GM13976 (cell line): ENCODE results near the gene ACBD4.

Source experiments
- DNase-seq: peaks from one replicate; pipeline ENCODE4 v3.0.0; 2012; ENCODE audit warnings: low spot score
- in situ Hi-C: fragments of 300-500 bp; cut with MboI; formaldehyde crosslinking; loops from one replicate; pipeline ENCODE4 v1.12.0; 2022; ENCODE audit warnings: low sequenced_read_pairs, mixed read lengths, inconsistent platforms; ENCODE audit not compliant: unreplicated experiment
- TF ChIP-seq, protein P1 (sequence below): IDR thresholded peaks from 2 replicates; pipeline ENCODE4 v1.5.1; 2012; ENCODE audit warnings: borderline replicate concordance, mild to moderate bottlenecking; ENCODE audit not compliant: insufficient read depth; ENCODE audit errors: extremely low read depth, missing control alignments, control extremely low read depth

Gene ACBD4

DNA sequence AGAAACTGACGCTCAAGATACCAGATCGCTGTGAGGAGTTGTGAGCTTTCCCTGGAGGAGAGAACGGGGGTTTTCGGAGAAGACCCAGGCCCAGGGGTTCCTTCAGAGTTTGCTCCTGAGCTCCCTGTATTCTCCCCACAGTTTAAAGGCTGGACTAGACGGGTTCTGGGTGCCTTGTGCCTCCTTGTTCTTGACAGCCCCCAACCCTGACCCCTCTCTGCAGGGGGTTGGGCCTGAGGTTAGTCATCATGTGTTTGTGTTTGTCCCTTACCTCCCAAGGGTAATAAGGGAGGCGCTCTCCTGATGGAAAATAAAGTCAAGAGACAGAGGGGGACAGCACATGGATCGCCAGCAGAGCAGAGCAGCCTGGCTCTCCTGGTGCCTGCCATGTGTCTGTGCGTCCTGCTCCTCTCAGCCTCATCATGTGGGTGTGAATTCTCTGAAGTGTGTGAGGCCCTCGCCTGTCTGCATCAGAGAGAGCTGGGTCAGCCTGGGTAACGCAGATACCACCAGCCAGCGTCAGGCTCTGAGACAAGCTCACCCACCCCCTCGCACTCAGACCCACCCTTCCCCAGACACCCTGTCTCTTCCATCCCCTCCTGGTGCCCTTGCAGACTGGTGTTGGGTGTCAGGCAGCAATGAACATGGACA lies 34.9 kb downstream of the ACBD4 start:
- TF ChIP-seq, protein P1, sequence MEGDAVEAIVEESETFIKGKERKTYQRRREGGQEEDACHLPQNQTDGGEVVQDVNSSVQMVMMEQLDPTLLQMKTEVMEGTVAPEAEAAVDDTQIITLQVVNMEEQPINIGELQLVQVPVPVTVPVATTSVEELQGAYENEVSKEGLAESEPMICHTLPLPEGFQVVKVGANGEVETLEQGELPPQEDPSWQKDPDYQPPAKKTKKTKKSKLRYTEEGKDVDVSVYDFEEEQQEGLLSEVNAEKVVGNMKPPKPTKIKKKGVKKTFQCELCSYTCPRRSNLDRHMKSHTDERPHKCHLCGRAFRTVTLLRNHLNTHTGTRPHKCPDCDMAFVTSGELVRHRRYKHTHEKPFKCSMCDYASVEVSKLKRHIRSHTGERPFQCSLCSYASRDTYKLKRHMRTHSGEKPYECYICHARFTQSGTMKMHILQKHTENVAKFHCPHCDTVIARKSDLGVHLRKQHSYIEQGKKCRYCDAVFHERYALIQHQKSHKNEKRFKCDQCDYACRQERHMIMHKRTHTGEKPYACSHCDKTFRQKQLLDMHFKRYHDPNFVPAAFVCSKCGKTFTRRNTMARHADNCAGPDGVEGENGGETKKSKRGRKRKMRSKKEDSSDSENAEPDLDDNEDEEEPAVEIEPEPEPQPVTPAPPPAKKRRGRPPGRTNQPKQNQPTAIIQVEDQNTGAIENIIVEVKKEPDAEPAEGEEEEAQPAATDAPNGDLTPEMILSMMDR = no peak
- in situ Hi-C loops = no loop called here
- no peak for DNase-seq

GRCh38 chr17:45170931-45171337 lies 35.4 kb downstream of the ACBD4 start:
- in situ Hi-C loops = no loop called here
- no peak for DNase-seq

DNA sequence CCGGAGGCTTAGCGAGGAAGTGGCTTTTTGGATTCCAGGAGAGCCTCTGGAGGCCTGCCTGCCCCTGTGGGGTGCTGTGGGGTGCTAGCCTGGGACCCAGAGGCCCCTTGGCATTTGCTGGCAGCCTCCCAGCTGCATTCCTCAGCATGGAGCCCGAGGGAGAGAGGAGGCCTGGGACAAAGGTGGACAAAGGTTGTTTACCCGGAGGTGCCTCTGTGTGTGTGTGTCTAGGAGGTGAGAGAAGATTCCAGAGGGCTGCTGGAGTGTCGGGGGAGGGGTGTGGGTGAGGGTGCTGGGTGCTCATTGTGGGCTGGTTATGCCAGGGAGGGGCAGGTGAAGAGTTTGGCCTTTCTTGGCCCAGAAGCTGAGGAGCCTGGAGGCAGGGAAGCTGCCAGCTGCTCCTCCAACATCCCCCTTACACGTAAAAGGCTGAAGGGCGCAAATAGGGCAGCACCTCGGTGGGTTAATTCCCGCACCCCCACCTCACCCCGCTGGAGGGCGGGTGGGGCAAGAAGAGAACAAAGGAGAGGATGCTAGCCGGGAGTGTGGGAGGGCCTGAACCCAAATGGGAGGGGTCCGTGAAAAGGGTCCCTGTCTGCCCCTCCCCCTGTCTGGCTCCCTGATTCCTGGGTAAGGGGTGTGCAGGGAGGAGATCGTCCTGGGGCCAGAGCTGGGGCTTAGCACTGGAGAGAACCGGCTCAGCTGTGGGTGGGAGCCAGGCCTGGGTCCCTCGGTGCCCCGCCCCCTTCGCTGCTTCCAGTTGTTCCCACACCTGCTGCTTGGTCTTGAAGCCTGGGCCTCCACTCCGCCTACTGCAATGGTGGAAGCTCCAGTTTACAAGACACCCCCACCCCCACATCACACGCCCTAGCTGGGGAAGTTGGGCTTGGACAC lies 36.1 kb downstream of the ACBD4 start:
- TF ChIP-seq, protein P1 = no peak
- DNase-seq = no peak
- in situ Hi-C loops = no loop called here

More at GRCh38 chr17:45170931-45171337, 35.4 kb downstream of the ACBD4 start:
- TF ChIP-seq, protein P1 = no peak

DNA sequence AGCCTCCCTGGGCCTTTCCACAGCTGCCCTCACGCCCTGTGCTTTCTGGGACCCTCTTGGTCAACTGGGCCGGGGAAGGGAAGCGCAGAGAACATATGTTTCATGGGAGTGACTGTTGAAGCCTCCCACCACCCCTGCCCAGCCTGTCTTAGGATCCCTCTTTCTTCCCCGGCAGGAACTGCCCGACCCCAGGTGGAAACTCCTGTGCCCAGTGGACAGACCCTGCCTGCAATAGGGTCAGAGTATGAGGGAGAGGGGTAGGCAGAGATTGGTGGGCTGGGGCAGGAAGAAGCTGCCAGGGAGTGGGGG lies 36.7 kb downstream of the ACBD4 start:
- TF ChIP-seq, protein P1 = no peak
- in situ Hi-C loops = no loop called here
- no peak for DNase-seq

DNA sequence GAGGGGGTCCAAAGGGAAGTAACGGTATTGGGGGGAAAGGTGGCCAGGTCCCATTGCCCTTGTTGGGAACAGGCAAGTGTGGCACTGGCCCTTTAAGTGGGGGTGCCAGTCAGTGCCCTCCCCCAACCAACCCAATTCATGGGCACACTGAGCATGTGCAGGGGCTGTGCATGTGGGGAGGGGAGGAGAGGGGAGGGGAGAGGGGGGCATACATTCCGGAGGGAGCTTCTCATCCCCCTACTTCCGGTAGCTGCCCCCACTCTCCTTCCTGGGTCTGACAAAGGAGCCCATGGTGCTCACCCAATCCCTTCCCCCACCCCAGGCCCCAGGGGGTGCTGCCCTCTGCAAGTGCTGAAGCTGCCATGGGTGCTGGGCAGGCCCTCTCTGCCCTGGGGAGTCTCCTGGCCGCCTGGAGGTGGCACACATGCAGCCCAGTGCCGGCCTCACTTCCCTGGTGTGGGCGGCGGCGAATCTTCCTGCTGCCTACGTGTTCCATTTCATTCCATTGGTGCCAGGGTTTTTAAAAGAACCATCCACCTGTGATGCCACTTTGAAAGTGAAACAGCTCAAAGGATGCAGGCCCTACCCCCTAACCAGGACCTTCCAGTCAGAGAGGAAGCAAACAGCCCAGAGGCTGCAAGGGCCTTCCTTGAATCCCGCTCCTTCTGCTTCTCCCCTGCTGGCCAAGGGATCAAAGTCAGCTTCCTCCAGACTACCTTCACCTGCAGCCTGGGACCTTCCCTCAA lies 37.2 kb downstream of the ACBD4 start:
- in situ Hi-C loops = no loop called here
- TF ChIP-seq, protein P1 = no peak
- DNase-seq = peak; percentile 62

DNA sequence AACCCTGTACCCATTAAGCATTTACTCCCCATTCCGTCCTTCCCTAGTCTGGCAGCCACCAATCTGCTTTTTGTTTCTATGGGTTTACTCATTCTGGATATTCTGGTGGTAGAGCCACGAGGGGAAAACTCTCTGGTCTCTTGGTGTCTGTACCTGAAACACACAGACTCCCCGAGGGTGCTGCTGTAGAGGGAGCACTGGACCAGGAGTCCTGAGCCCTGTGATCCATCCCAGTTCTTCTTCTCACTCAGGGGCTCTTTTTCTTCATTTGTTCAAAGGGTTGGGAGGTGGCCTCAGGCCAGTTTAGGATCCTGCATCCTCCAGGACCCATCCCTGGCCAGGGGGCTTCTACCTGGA lies 40.2 kb downstream of the ACBD4 start:
- DNase-seq = no peak
- in situ Hi-C loops = no loop called here
- TF ChIP-seq, protein P1 = no peak
